Prostate gland (tissue), 2 donors: Measurements from ENCODE around the gene FHL5.

Source experiments
- POLR2A ChIP-seq: fragments of 450-650 bp; IDR thresholded peaks from one replicate; pipeline ENCODE4 v1.6.1; 2016; ENCODE audit warnings: antibody characterized with exemption, mild to moderate bottlenecking
- TF ChIP-seq, protein P1 (sequence below), 4 experiments: fragments of 200-600 bp in 2 of 4; fragments of 450-650 bp in 2 of 4; sonication (generic) in 2 of 4; IDR thresholded peaks; 1 replicate in 3 of 4; 2 replicates in 1 of 4; pipeline ENCODE4 v1.5.1; 2016 to 2019; ENCODE audit warnings: antibody characterized with exemption in 4 of 4, mild to moderate bottlenecking in 2 of 4, moderate library complexity in 2 of 4

DNA sequence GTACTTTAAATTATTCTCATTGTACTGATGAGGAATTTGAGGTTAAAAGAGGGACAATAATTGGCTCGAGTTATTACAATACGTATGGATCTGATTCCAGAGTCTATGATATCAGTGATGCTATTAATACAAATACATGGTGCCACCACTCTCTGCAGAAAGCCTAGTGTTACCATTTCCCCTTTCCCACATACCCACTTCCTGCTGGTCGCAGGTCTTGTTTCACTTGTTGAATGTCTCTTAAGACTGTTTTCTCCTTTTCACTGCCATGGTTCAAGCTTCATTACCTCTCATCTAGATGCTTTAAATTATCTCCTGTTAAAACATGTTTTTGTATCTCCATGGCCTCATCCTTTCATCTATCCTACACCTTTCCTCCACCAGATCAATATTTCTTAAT is 62.0 kb downstream of the FHL5 start:
- TF ChIP-seq, protein P1, sequence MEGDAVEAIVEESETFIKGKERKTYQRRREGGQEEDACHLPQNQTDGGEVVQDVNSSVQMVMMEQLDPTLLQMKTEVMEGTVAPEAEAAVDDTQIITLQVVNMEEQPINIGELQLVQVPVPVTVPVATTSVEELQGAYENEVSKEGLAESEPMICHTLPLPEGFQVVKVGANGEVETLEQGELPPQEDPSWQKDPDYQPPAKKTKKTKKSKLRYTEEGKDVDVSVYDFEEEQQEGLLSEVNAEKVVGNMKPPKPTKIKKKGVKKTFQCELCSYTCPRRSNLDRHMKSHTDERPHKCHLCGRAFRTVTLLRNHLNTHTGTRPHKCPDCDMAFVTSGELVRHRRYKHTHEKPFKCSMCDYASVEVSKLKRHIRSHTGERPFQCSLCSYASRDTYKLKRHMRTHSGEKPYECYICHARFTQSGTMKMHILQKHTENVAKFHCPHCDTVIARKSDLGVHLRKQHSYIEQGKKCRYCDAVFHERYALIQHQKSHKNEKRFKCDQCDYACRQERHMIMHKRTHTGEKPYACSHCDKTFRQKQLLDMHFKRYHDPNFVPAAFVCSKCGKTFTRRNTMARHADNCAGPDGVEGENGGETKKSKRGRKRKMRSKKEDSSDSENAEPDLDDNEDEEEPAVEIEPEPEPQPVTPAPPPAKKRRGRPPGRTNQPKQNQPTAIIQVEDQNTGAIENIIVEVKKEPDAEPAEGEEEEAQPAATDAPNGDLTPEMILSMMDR (IDR thresholded peaks at IDR 0.05) = no peak
- no peak for TF ChIP-seq POLR2A
